GM06990 (cell line): ENCODE measurements around the gene PSMF1.

ENCODE experiments used
- DNase-seq: peaks from one replicate; pipeline ENCODE4 v3.0.0-alpha.2; 2011; ENCODE audit not compliant: insufficient read length; ENCODE audit errors: extremely low read depth
- H3K27me3 ChIP-seq: replicated peaks from 2 replicates; pipeline ENCODE4 v1.6.0; 2011; ENCODE audit warnings: low read length; ENCODE audit not compliant: control insufficient read depth, insufficient read depth
- H3K36me3 ChIP-seq: 2 replicates; pipeline ENCODE4 v1.5.1; 2011; ENCODE audit warnings: low read length; ENCODE audit not compliant: control insufficient read depth, insufficient read depth
- H3K4me3 ChIP-seq: replicated peaks from 2 replicates; pipeline ENCODE4 v1.5.1; 2011; ENCODE audit warnings: low read depth, mild to moderate bottlenecking, control low read depth, low read length
- TF ChIP-seq, protein P1 (sequence below): IDR thresholded peaks from 2 replicates; pipeline ENCODE4 v1.5.1; 2011; ENCODE audit warnings: low read length, control low read depth, mild to moderate bottlenecking, inconsistent platforms; ENCODE audit not compliant: insufficient read depth, poor library complexity, severe bottlenecking

PSMF1 gene

DNA sequence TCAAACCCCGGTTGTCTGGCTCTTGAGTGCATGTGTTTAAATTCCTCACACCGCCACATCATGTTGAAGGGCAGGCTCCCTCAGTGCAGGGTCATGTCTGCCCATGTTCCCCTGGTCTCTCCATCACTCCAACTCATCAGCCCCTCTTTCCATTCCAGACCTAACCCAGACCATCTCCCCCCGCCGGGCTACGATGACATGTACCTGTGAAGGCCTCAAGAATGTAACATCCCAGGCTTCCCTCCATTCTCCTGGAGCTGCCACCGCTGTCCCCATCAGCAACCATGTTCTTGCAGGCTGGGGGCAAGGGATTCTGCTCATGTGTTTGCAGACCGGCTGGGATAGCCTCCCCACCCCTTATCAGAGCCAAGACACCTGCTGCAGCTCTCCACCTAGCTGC is 46.5 kb downstream of the PSMF1 start:
- peaks cover 42% of the 10 kb centered on the region for H3K36me3 ChIP-seq
- TF ChIP-seq, protein P1, sequence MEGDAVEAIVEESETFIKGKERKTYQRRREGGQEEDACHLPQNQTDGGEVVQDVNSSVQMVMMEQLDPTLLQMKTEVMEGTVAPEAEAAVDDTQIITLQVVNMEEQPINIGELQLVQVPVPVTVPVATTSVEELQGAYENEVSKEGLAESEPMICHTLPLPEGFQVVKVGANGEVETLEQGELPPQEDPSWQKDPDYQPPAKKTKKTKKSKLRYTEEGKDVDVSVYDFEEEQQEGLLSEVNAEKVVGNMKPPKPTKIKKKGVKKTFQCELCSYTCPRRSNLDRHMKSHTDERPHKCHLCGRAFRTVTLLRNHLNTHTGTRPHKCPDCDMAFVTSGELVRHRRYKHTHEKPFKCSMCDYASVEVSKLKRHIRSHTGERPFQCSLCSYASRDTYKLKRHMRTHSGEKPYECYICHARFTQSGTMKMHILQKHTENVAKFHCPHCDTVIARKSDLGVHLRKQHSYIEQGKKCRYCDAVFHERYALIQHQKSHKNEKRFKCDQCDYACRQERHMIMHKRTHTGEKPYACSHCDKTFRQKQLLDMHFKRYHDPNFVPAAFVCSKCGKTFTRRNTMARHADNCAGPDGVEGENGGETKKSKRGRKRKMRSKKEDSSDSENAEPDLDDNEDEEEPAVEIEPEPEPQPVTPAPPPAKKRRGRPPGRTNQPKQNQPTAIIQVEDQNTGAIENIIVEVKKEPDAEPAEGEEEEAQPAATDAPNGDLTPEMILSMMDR: no peak
- H3K4me3 ChIP-seq: no peak overlapping the region
- DNase-seq: no peak
- H3K27me3 ChIP-seq: no peaks in the 10 kb centered on the region

DNA sequence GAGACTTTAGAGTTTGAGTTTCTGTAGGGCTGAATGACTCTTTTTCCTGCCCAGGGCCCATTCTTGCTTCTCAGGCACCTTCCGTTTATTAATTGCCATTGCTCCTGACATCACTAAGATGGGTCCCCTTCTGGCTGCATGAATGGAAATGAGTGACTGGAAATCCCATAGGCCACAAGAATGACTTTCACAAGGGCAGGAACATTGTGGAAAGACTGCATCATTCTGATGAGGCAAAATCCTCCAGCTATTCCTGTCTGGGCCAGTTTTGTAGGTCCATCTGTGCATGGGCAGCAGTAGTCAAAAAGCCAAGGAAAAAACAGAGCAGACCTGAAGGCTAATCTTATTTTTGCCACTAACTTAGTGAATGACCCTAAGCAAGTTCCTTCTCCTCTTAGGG is 47.1 kb downstream of the PSMF1 start:
- Histone ChIP-seq H3K27me3 (no peaks in the 10 kb centered on the region), H3K4me3 (no peak overlapping the region), H3K36me3 (peaks cover 42% of the 10 kb centered on the region)
- no peak for DNase-seq
- TF ChIP-seq, protein P1: no peak

DNA sequence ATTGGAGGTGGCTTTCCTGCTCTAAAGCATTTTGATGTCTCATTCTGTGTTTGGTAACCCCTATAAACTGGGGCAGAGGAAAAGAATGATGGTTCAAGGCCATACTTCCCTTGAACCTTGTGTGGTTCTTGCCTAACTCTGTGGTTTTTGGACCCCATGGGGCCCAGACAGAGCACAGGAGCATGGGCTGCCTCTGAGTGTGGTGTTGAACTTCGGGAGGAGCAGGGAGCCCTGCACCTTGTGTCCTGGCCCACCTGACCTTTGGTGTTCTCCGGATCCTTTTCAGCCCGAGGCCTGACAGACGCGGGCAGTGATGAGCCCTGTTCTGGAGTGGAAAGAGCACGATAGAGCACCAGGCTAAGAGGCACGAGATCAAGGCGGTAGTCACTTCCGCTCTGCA is 47.5 kb downstream of the PSMF1 start:
- peaks cover 41% of the 10 kb centered on the region for H3K36me3 ChIP-seq
- TF ChIP-seq, protein P1: no peak

DNA sequence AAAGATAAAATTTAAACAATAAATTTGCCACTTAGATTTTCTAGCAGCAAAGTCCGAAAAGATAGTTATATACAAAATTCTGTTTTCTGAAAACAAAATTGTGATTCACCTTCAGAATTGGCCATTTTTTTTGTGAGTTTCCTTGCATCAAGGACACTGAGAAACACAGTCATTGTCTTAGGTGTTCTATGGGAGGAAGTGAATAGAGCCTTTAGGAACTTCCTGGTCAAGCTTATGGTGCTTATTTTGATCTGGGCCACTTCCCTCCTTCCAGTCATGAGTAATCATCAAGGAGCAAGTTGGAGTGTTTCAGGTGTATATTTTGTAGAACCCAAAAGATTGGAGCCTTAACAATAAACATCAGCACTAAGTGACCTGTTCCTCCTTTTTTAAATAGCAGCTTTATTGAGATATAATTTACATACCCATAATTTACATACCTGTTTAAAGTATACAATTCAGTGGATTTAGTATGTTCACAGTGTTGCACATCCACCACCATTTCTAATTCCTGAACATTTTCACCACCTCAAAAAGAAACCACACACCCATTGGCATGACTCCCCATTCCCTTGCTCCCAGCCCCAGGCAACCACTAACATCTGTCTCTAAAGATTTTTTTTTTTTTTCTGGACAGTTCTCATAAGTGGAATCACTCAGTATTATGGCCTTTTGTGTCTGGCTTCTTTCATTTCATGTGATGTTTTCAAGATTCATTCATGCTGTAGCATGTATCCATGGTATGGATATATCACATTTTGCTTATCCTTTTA is 48.7 kb downstream of the PSMF1 start:
- DNase-seq: no peak
- H3K4me3 ChIP-seq: no peak overlapping the region
- H3K36me3 ChIP-seq: peaks cover 46% of the 10 kb centered on the region
- no peaks in the 10 kb centered on the region for H3K27me3 ChIP-seq
- TF ChIP-seq, protein P1: no peak

More for the DNA sequence above, 47.5 kb downstream of the PSMF1 start:
- Histone ChIP-seq H3K27me3 (no peaks in the 10 kb centered on the region), H3K4me3 (no peak overlapping the region)
- no peak for DNase-seq

DNA sequence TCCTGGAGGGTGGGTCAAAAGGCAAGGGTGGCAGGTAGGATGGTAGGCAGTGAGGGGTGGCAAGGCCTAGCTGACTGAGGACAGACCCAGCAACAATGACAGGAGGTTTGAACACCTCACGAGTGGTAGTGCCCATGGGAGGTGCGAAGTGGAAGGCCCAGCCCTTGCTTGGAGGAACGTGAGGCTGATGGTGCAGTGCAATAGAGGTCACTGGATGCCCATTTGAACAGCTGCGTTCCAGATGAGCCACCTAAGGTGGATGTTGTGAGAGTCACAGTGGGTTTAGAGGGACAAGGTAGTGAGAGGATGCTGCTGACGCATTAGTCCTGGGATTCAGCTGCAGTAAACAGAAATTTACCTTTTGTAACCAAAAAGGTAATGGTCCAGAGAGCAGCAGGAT is 50.8 kb downstream of the PSMF1 start:
- TF ChIP-seq, protein P1: no peak
- Histone ChIP-seq H3K4me3 (no peak overlapping the region), H3K36me3 (peaks cover 40% of the 10 kb centered on the region), H3K27me3 (no peaks in the 10 kb centered on the region)
- DNase-seq: no peak
